HepG2 (cell line): ENCODE measurements around the gene CDC42SE2.

Experiments
- CTCF ChIP-seq: sonication (generic); formaldehyde crosslinking; IDR thresholded peaks from 2 replicates; pipeline ENCODE4 v1.5.0; 2020; ENCODE audit warnings: mild to moderate bottlenecking, missing genetic modification reagents, moderate library complexity
- ESRRA ChIP-seq: sonication (generic); formaldehyde crosslinking; IDR thresholded peaks from 2 replicates; pipeline ENCODE4 v1.5.1; 2020; ENCODE audit warnings: mild to moderate bottlenecking, low read depth, missing genetic modification reagents
- GFI1 ChIP-seq: sonication (generic); formaldehyde crosslinking; IDR thresholded peaks from 2 replicates; pipeline ENCODE4 v1.5.0; 2020; ENCODE audit warnings: missing genetic modification reagents, mild to moderate bottlenecking, borderline replicate concordance
- HIC2 ChIP-seq: sonication (generic); formaldehyde crosslinking; IDR thresholded peaks from 2 replicates; pipeline ENCODE4 v1.9.0; 2022; ENCODE audit warnings: low read depth, missing genetic modification reagents
- MTA1 ChIP-seq: sonication (generic); formaldehyde crosslinking; IDR thresholded peaks from 2 replicates; pipeline ENCODE4 v1.4.0; 2020; ENCODE audit warnings: missing genetic modification reagents, mild to moderate bottlenecking, borderline replicate concordance
- NFATC3 ChIP-seq: sonication (generic); formaldehyde crosslinking; IDR thresholded peaks from 2 replicates; pipeline ENCODE4 v1.5.1; 2020; ENCODE audit warnings: mild to moderate bottlenecking, missing genetic modification reagents
- PHF21A ChIP-seq: sonication (generic); formaldehyde crosslinking; IDR thresholded peaks from 2 replicates; pipeline ENCODE4 v1.5.0; 2020; ENCODE audit warnings: mild to moderate bottlenecking, missing genetic modification reagents
- PREB ChIP-seq: sonication (generic); formaldehyde crosslinking; IDR thresholded peaks from 2 replicates; pipeline ENCODE4 v1.4.0; 2020; ENCODE audit warnings: missing genetic modification reagents
- ZNF564 ChIP-seq: sonication (generic); formaldehyde crosslinking; IDR thresholded peaks from 2 replicates; pipeline ENCODE4 v1.8.1; 2023; ENCODE audit warnings: mild to moderate bottlenecking, missing genetic modification reagents
- ZSCAN20 ChIP-seq: sonication (generic); formaldehyde crosslinking; IDR thresholded peaks from 2 replicates; pipeline ENCODE4 v1.4.0; 2020; ENCODE audit warnings: missing genetic modification reagents, mild to moderate bottlenecking, borderline replicate concordance
- TF ChIP-seq, protein P1 (sequence below): sonication (generic); formaldehyde crosslinking; IDR thresholded peaks from 2 replicates; pipeline ENCODE4 v1.5.0; 2020; ENCODE audit warnings: mild to moderate bottlenecking, missing genetic modification reagents

DNA sequence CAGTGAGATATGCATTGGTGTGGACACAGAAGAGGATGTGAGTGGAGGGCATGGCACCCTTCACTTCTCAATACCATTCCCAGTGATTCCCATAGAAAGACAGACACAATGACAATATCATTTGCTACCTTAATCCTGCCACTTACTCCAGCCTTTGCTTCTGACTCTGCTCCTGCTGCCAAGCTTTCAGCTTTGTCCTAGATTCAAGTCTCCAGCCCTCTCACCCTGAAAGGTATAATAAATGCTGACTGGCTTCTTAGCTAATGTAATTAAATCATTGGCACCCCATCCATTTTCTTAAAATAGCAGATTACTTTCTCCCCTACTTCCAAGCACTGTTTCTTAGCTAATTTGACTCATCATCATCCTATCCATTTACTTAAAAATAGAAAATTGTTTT is 41.1 kb upstream of the CDC42SE2 start:
- TF ChIP-seq GFI1 (CRISPR knock-in tag) (no peak), ESRRA (CRISPR knock-in tag) (no peak), MTA1 (CRISPR knock-in tag) (no peak), ZSCAN20 (no peak), CTCF (no peak), PREB (no peak), HIC2 (CRISPR knock-in tag) (no peak), NFATC3 (CRISPR knock-in tag) (no peak), PHF21A (CRISPR knock-in tag) (no peak), ZNF564 (CRISPR knock-in tag) (no peak)
- TF ChIP-seq, protein P1, sequence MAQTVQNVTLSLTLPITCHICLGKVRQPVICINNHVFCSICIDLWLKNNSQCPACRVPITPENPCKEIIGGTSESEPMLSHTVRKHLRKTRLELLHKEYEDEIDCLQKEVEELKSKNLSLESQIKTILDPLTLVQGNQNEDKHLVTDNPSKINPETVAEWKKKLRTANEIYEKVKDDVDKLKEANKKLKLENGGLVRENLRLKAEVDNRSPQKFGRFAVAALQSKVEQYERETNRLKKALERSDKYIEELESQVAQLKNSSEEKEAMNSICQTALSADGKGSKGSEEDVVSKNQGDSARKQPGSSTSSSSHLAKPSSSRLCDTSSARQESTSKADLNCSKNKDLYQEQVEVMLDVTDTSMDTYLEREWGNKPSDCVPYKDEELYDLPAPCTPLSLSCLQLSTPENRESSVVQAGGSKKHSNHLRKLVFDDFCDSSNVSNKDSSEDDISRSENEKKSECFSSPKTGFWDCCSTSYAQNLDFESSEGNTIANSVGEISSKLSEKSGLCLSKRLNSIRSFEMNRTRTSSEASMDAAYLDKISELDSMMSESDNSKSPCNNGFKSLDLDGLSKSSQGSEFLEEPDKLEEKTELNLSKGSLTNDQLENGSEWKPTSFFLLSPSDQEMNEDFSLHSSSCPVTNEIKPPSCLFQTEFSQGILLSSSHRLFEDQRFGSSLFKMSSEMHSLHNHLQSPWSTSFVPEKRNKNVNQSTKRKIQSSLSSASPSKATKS (CRISPR knock-in tag) = no peak
